SU-DHL-6 (cell line): ENCODE results near the gene CEP170.
"Not testable (repeated sequence)": the region's sequence is repeated elsewhere in the genome, so short reads cannot be mapped to it uniquely, and the experiment has no call there.

ENCODE experiments used
- H2AFZ ChIP-seq: fragments of 200-600 bp; sonication (generic); 2 replicates; pipeline ENCODE4 v1.6.1; 2014; ENCODE audit warnings: low read depth, mild to moderate bottlenecking, moderate library complexity, mixed read lengths, antibody characterized with exemption, low read length; ENCODE audit not compliant: severe bottlenecking
- H3F3A ChIP-seq: fragments of 200-600 bp; shearing (Covaris generic); 2 replicates; pipeline ENCODE4 v1.6.0; 2016; ENCODE audit warnings: antibody characterized with exemption, mild to moderate bottlenecking; ENCODE audit not compliant: insufficient read depth
- H3K27ac ChIP-seq: fragments of 200-600 bp; sonication (generic); 2 replicates; pipeline ENCODE4 v1.5.1; 2016; ENCODE audit warnings: low read depth, mild to moderate bottlenecking, low read length, moderate library complexity, mixed read lengths
- H3K27me3 ChIP-seq: fragments of 200-600 bp; sonication (generic), shearing (Covaris generic); 2 replicates; pipeline ENCODE4 v1.6.0; 2014; ENCODE audit warnings: mild to moderate bottlenecking, low read length
- H3K36me3 ChIP-seq: fragments of 200-600 bp; sonication (generic); 2 replicates; pipeline ENCODE4 v1.6.1; 2014; ENCODE audit warnings: mild to moderate bottlenecking, low read length, mixed read lengths
- H3K4me2 ChIP-seq: fragments of 300-600, 200-600 bp; shearing (Covaris generic), sonication (generic); 2 replicates; pipeline ENCODE4 v1.6.0; 2014; ENCODE audit warnings: low read length, low read depth, mild to moderate bottlenecking; ENCODE audit not compliant: poor library complexity, severe bottlenecking
- H3K4me3 ChIP-seq: fragments of 200-600 bp; sonication (generic); 2 replicates; pipeline ENCODE4 v1.5.1; 2014; ENCODE audit warnings: antibody characterized with exemption, low read length, mild to moderate bottlenecking, mixed read lengths; ENCODE audit not compliant: insufficient read depth, poor library complexity, severe bottlenecking
- H3K79me2 ChIP-seq: fragments of 200-600 bp; sonication (generic); 2 replicates; pipeline ENCODE4 v1.6.1; 2014; ENCODE audit warnings: mild to moderate bottlenecking, low read length, moderate library complexity; ENCODE audit not compliant: insufficient read depth
- H3K9ac ChIP-seq: fragments of 200-600 bp; sonication (generic); 2 replicates; pipeline ENCODE4 v1.7.0; 2014; ENCODE audit warnings: mild to moderate bottlenecking, low read length
- H3K9me2 ChIP-seq: fragments of 200-600 bp; sonication (generic); replicated peaks from 2 replicates; pipeline ENCODE4 v1.6.1; 2014; ENCODE audit warnings: low read length; ENCODE audit not compliant: insufficient read depth
- H3K9me3 ChIP-seq: fragments of 200-600 bp; sonication (generic); 2 replicates; pipeline ENCODE4 v1.6.1; 2014; ENCODE audit warnings: low read length, mixed read lengths; ENCODE audit not compliant: insufficient read depth
- H4K20me1 ChIP-seq: fragments of 200-600 bp; sonication (generic); 2 replicates; pipeline ENCODE4 v1.6.1; 2014; ENCODE audit warnings: low read depth, mild to moderate bottlenecking, antibody characterized with exemption, low read length, moderate library complexity, mixed read lengths
- CTCF ChIP-seq: fragments of 200-600 bp; sonication (generic); IDR thresholded peaks from one replicate; pipeline ENCODE4 v1.5.1; 2017; ENCODE audit warnings: antibody characterized with exemption, mild to moderate bottlenecking, low read length, moderate library complexity; ENCODE audit not compliant: insufficient read depth, poor library complexity, severe bottlenecking
- EZH2phosphoT487 ChIP-seq: fragments of 200-600 bp; sonication (generic), shearing (Covaris generic); conservative IDR thresholded peaks from 2 replicates; pipeline ENCODE4 v1.6.1; 2018; ENCODE audit warnings: mild to moderate bottlenecking, antibody characterized with exemption, low read length, moderate library complexity, mixed read lengths

Gene CEP170

GRCh38 chr1:243217349-243217748, 37.7 kb downstream of the CEP170 start:
- Histone ChIP-seq H3K4me3 (no peak overlapping the region), H3K27ac (no peak overlapping the region), H2AFZ (no peak overlapping the region), H3K79me2 (peaks cover 29% of the 10 kb centered on the region), H3F3A (no peaks in the 10 kb centered on the region), H3K9me3 (no peaks in the 10 kb centered on the region), H3K4me2 (no peak overlapping the region), H4K20me1 (no peaks in the 10 kb centered on the region), H3K27me3 (no peaks in the 10 kb centered on the region), H3K36me3 (peaks cover 40% of the 10 kb centered on the region; the same call in 1 of the 2 replicates), H3K9me2 (no peaks in the 10 kb centered on the region), H3K9ac (no peak overlapping the region)
- no peak for TF ChIP-seq CTCF
- TF ChIP-seq EZH2phosphoT487 = no peak

- no peaks in the 10 kb centered on the region for H3K9me2 ChIP-seq
- H3K27ac ChIP-seq = no peak overlapping the region
- no peaks in the 10 kb centered on the region for H3K27me3 ChIP-seq
- H3K36me3 ChIP-seq = peaks cover 34% of the 10 kb centered on the region; the same call in 1 of the 2 replicates
- TF ChIP-seq CTCF (no peak), EZH2phosphoT487 (no peak)
- no peak overlapping the region for H3K4me2 ChIP-seq
- no peaks in the 10 kb centered on the region for H3K9me3 ChIP-seq
- peaks cover 29% of the 10 kb centered on the region for H3K79me2 ChIP-seq
- H3K4me3 ChIP-seq = no peak overlapping the region
- H4K20me1 ChIP-seq = no peaks in the 10 kb centered on the region
- H3F3A ChIP-seq = no peaks in the 10 kb centered on the region
- no peak overlapping the region for H2AFZ ChIP-seq
- no peak overlapping the region for H3K9ac ChIP-seq
These were observed 38.3 kb downstream of the CEP170 start for GRCh38 chr1:243216741-243217140.

- not testable (repeated sequence) for H3K9me3 ChIP-seq, H3K9ac ChIP-seq, H3F3A ChIP-seq, H3K4me2 ChIP-seq, H3K9me2 ChIP-seq, H3K27me3 ChIP-seq, H3K27ac ChIP-seq, H3K4me3 ChIP-seq, H2AFZ ChIP-seq, H4K20me1 ChIP-seq
- Histone ChIP-seq H3K79me2 (peaks cover 29% of the 10 kb centered on the region), H3K36me3 (peaks cover 22% of the 10 kb centered on the region; the same call in 1 of the 2 replicates)
These were observed 39.7 kb downstream of the CEP170 start for GRCh38 chr1:243215276-243215875.

- Histone ChIP-seq H3K4me2 (no peak overlapping the region), H2AFZ (no peak overlapping the region), H3K9ac (no peak overlapping the region), H3K4me3 (no peak overlapping the region), H3K27me3 (no peaks in the 10 kb centered on the region), H3F3A (no peaks in the 10 kb centered on the region), H3K9me3 (no peaks in the 10 kb centered on the region), H3K27ac (no peak overlapping the region), H3K9me2 (no peaks in the 10 kb centered on the region), H3K79me2 (peaks cover 12% of the 10 kb centered on the region), H4K20me1 (no peaks in the 10 kb centered on the region), H3K36me3 (0 out of 2 replicates have a peak, but pooled peaks cover 6% of the 10 kb centered on the region)
- TF ChIP-seq CTCF (no peak), EZH2phosphoT487 (no peak)
These were observed 41.9 kb downstream of the CEP170 start for GRCh38 chr1:243213045-243213787.

GRCh38 chr1:243211984-243212383, 43.1 kb downstream of the CEP170 start:
- not testable (repeated sequence) for H3K79me2 ChIP-seq, H3K4me3 ChIP-seq, H3K9ac ChIP-seq, H3K36me3 ChIP-seq, H3K27me3 ChIP-seq, H2AFZ ChIP-seq, H3F3A ChIP-seq, H4K20me1 ChIP-seq, H3K9me3 ChIP-seq, H3K4me2 ChIP-seq, H3K27ac ChIP-seq, H3K9me2 ChIP-seq
